Activated CD4-positive, alpha-beta T cell treated with anti-CD3 and anti-CD28 coated beads, Interleukin-2, amount 50 U/mL, for 4 hours (primary cell): ENCODE data around the gene PTPRM.

Experiments
- DNase-seq, 2 experiments: peaks; one replicate each; pipeline ENCODE4 v3.0.0-alpha.2; 2020

PTPRM gene

GRCh38 chr18:8257851-8258434 is 690.8 kb downstream of the PTPRM start:
- no peak for DNase-seq

DNA sequence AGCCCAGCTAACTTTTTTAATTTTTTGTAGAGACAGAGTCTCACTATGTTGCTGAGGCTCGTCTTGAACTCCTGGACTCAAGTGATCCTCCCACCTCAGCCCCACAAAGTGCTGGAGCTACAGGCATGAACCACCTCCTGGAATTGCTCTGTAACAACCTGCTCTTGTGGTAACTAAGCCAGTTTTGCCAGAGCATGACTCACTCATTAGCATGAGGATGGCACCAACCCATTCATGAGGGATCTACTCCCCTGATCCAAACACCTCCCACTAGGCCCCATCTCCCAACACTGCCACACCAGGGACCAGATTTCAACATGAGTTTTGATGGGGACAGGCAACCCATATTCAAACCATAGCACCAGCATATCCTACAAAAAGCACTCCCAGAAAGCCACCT is 693.2 kb downstream of the PTPRM start:
- DNase-seq = no peak

DNA sequence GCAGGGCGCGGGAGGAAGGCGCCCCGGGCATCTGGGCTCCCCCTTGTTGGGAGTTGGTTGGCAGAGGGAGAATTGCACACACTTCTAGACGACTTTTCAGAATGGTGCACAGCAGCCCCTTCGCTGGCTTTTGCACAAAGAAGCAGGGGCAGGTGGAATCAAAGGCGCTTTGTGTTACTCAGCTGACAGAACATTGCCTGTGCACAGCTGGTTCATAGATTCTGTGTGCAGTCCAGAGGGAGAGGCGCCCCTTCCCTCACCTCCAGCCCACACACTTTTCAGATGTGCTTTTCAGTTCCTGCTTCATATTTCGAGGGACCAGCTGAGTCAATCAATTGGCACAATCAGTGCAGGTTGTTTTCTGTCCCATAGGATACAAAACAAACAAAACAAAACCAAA is 693.7 kb downstream of the PTPRM start:
- DNase-seq = no peak

- no peak for DNase-seq
Observed at GRCh38 chr18:8261651-8262091, 694.6 kb downstream of the PTPRM start.

- no peak for DNase-seq
Observed at GRCh38 chr18:8262221-8262620, 695.1 kb downstream of the PTPRM start.

DNA sequence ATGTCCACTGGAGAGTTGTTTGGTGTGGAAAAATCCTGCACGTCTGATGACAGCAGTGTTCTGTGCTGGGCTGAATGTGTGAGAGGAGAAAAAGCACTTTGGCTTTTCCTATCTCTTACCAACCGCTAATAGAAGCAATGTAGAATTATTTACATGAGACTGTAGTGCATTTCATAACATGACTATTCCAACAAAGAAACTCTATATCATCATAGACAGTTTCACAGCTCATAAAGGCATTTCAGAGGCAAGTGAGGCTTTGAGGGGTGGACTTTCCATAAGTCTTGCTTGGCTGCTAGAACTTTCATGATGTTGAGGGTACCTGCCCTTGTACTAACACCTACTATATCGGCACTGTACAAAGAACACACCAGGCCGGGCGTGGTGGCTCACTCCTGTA is 697.0 kb downstream of the PTPRM start:
- DNase-seq = no peak

DNA sequence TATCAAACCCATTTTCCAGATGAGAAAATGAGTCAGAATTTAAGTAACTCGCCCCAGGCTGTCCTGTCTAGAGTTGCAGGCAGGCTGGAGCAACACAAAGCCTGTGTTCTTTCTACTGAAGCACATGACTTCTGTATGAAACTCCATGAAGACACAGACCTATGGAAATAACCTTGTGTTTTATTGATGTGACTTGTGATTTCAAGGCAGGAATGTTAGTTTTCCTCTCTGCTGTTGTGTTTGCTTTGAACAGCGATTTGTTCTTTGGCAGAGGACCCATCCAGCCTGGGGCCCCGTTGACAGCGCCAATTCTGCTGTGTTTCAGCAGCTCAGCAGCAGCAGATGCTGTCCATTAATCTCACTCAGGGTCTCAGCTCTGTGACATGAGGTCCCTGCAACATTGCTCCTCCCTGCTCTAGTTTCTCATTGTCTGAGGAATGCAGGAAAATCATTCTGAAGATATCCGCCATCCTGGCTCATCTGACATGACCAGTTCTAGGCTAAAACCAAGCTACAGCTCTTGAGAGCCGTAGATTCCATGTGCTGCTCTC is 697.8 kb downstream of the PTPRM start:
- no peak for DNase-seq

- no peak for DNase-seq
Observed at GRCh38 chr18:8272254-8272653, 705.1 kb downstream of the PTPRM start.

DNA sequence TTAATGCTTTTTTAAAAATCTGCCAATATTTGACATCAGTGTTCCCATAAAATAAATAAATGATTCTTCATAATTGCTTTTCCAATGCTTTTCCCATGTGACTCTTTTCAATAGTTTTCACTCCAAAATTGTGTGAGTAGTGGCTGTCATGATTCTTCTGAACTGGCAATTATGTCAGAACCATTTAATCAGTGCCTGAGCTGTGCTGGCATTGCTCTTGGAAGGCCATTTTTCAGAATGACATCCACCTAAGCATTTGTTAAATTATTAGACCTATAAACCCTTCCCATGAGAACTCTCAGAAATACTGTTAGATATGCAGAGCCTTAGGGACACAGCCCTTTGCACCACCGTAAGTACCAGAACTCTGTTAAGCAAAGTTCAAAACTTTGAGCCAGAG is 707.3 kb downstream of the PTPRM start:
- DNase-seq = no peak

DNA sequence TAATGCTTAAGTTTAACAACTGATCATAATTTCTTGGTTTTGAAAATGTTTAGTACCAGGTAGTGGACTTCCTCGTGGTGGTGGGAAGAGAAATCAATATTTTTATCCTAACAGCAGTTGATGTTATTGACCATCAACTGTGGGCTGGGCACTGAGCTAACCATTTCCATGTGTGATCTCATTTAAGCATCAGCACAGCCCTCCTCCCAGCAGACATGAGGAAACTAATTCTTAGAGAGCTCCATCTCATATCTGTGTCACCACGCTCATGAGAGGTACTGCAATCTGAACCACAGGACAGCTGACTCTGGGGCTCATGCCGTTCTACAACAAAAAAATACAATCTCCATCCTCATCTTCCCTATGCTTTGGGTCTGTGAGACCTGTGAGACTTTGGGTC is 709.3 kb downstream of the PTPRM start:
- no peak for DNase-seq

DNA sequence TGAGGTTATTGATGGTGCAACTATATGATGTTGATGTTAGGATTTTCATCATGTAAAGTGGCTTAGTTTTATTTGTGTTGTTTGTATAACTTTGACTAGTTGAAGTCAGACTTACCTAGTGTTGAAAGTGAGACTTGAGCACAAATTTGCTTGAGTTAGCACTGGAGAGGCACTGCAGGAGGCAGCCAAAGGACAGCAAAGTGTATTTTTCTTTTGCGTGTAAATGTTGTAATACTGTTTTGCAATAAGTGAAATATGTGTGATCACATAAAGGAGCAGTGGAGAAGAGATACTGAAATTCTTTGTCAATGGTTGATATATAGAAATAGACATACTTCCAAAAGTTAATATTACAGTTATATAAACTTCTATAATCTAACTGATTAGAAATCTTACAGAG is 710.2 kb downstream of the PTPRM start:
- no peak for DNase-seq

DNA sequence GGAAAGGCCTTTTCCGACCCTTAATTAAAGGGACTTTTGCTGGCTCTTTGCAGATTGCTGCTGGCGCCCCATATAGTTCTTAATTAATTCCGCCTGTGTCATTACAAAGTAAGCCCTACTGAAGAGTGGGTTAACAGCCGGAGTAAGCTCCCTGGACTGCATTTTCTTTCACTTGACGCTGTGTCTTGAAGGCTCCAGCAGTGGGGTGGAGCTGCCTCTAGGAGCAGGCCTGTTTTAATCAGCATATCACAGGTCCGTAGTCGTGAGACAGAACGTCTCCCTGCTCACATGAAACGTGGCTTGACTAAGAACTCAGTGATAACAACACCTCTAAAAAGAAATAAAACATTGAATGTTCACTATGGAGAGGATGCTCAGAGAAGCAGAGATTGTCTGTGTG is 712.2 kb downstream of the PTPRM start:
- no peak for DNase-seq

GRCh38 chr18:8279781-8280330 is 712.7 kb downstream of the PTPRM start:
- DNase-seq = no peak

DNA sequence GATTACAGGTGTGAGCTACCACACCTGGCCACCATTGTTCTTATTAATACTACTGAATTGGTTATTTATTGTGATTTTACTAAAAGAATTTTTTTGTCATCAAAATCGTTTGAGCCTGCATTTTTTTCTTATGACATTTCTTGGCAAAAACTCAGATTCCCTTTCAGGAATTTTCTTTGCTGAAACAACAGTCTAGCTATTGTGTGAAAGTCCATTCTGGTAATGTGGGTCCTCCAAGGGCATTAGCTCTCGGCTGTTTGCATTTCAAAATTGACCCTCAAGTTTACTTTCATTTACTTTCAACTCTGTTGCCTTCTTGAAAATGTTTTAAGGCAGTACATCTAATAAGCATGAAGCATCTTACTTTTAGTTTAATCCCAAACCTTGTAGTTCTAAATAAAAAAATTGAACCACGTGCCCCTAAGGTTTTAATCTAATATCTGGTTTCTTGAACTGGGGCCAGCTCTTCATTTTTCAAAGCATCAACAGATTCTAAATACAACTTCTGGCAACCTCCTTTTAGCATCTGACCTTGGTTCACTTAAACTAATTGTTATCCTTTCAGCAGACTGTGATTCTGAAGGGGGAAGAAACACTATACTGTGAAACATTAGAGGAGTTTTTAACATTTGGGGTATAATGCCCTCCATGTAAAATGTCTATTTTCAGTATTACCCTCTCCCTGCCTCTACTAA is 716.9 kb downstream of the PTPRM start:
- no peak for DNase-seq

- no peak for DNase-seq
Observed at GRCh38 chr18:8286303-8286702, 719.2 kb downstream of the PTPRM start.

GRCh38 chr18:8287196-8287885 is 720.2 kb downstream of the PTPRM start:
- no peak for DNase-seq

- DNase-seq = no peak
Observed at GRCh38 chr18:8288472-8289195, 721.5 kb downstream of the PTPRM start.

DNA sequence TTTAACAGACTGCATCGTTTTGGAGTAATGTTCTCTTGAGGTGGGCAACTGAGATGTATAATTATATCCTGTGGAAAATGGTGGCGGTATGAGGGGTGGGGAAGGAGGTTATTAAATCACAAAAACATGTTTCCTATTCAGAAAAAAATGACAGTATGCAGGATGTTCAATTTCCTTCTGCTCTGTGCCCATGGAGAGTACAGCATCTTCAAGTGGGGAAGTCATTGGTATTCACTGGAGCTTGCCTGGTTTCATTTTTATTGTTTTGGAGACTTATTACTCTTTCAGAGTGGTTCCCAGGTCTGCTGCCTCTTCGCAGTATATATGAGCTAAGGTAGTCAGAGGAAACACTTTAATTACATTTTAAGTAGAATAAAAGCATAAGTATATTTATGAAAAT is 723.3 kb downstream of the PTPRM start:
- no peak for DNase-seq

GRCh38 chr18:8290913-8291312 is 723.8 kb downstream of the PTPRM start:
- DNase-seq = no peak

DNA sequence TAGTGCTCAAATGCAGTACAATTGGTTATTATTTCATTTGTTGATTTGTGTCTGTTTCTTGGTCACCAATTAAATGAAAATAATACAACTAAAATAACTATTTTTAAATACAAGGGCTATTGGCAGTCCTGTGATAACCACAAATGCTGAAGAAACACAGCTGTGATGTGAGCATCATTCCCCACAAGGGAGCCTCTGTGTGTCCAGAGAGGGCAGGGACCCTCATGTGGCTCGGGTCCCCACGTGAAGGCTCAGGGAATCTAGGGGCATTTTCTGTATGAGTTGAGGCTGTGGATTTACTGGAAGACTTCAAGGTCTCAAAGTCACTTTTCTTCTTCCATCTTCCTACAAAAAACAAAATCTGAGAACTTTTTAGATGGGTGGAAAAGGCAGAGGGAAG is 726.1 kb downstream of the PTPRM start:
- no peak for DNase-seq

DNA sequence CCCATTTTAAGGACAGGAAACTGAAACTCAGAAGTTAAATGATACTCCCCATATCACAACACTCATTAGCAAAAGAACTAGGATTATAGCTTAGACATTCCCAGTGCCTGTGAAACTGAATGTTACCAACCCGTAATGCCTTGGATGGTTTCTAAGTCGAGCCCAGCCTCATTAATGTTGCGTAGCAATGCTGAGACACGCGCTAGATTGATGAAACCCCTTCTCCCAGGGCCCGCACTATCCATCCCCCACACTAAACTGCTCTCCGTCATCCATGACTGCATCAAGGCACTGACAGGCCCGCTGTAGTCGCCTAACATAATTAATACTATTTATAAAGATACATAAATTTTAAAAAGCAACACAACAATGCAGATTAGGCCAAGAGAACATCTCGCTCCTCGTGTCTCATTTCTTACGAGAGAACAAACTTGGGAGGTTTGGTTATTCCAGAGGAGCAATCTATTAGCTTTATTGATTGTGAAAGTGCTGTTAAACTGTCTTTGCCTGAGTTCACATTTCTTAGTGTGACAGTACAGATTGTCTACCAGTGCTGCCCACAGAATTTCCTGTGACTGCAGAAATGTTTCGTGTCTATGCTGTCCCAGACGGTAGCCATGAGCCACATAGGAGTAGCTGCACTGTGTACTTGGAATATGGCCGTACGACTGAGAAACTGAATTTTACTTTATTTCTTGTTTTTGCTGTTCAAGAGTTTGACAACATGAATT is 729.9 kb downstream of the PTPRM start:
- DNase-seq = no peak

GRCh38 chr18:8298186-8298585 is 731.1 kb downstream of the PTPRM start:
- DNase-seq = no peak
